ENCODE data around the gene FSTL4.

- TF ChIP-seq CREB5 (CRISPR knock-in tag; IDR thresholded peaks at IDR 0.05; ENCODE audit: low read depth) (no peak), ZFP30 (CRISPR knock-in tag; IDR thresholded peaks at IDR 0.05) (no peak), POU6F1 (CRISPR knock-in tag; IDR thresholded peaks at IDR 0.05; ENCODE audit: borderline replicate concordance, low read depth) (no peak), ZC3H10 (CRISPR knock-in tag; IDR thresholded peaks at IDR 0.05) (no peak), ZNF70 (CRISPR knock-in tag; IDR thresholded peaks at IDR 0.05) (no peak)
These were observed 186.1 kb downstream of the FSTL4 start for GRCh38 chr5:133426264-133426663.
